ENCODE results near the gene CCDC51. TPM values are rescaled to one million over a fixed set of nuclear protein-coding genes. Genes with fewer than 3 reads are reported as not detected.

CCDC51 gene
- polyA plus RNA-seq, 2 of the 4 experiments (the other 2 are of a cell fraction): 19.8 to 26.7 TPM

DNA sequence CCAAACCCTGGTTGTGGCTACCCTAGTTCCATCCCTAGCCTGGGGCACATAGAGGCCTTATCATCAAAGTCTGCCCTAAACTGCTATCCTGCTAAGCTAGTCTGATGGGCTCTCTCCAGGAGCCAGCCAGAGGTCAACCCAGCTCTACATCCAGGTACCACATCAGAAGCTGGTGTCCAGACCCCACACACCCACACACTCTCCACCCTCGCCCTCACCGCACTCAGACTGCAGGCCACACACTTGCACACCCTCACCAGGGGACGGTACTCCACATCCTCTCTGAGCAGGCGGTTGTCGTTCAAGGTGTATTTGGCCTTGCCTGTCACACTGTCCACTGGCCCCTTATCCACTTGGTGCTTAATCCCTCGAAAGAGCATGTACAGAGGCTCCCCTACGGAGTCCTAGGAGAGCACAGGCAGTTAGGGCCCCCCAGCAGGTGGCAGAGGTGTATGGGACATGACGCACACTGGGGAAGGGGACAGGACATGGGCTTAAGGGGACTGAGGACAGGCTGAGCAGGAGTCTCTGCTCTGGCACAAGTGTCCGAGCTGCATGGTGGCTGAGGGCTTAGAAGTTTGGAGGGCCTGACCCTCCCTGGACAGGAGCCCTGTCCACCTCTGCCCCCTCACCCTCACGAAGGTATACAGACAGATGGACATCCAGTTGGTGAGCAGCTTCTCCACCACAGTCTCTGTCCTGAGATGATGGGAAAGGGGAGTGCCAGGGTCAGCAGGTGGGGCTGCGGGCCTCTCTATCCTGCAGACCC is 28.1 kb downstream of the CCDC51 start:
- ChIA-PET CTCF (interaction anchor here (3.3 to 31.5 kb wide), 2 partner anchors 11 to 20 kb away, joined by 18 to 488 read pairs; partner anchors contain the start of gene PLXNB1), POLR2A (no interaction called here)
- FAIRE-seq (no peak), ATAC-seq (no peak), DNase-seq (ENCODE audit: low read depth in 1 of 2, low spot score in 1 of 2) (no peak)
- Histone ChIP-seq H3K4me3 (no peak overlapping the region), H3K4me1 (no peaks in the 10 kb centered on the region), H3K4me2 (no peak overlapping the region), H3K27ac (no peak overlapping the region), H3K9me3 (no peaks in the 10 kb centered on the region)
- 92% methylated on average over 9 of the region's 11 CpGs for WGBS (ENCODE audit: missing lambda C conversion rate)
- TF ChIP-seq CHD2 (IDR thresholded peaks at IDR 0.05; ENCODE audit: low read length, partially characterized antibody) (no peak), HEYL (CRISPR knock-in tag; IDR thresholded peaks at IDR 0.05) (no peak), CBX8 (IDR thresholded peaks at IDR 0.05) (no peak), PHF8 (IDR thresholded peaks at IDR 0.05; ENCODE audit: borderline replicate concordance, low read depth) (no peak), KDM1A (IDR thresholded peaks at IDR 0.05; ENCODE audit: low read depth) (no peak), MAFK (IDR thresholded peaks at IDR 0.05; ENCODE audit: partially characterized antibody) (no peak), RAD21 (conservative IDR thresholded peaks at IDR 0.05 in 1 of 2, IDR thresholded peaks at IDR 0.05 in 1 of 2) (no peak), RFX5 (IDR thresholded peaks at IDR 0.05) (no peak), ESRRA (IDR thresholded peaks at IDR 0.05; ENCODE audit: borderline replicate concordance, low read length) (no peak), POLR2A (IDR thresholded peaks at IDR 0.05; ENCODE audit: low read length) (no peak), RNF2 (IDR thresholded peaks at IDR 0.05; ENCODE audit: borderline replicate concordance, low read depth) (no peak), TFCP2L1 (CRISPR knock-in tag; IDR thresholded peaks at IDR 0.05) (no peak), ZSCAN20 (CRISPR knock-in tag; IDR thresholded peaks at IDR 0.05) (no peak), JUN (IDR thresholded peaks at IDR 0.05) (no peak), FOSL2 (IDR thresholded peaks at IDR 0.05) (no peak), FOSL2 (CRISPR knock-in tag; IDR thresholded peaks at IDR 0.05) (no peak), NR3C1 (IDR thresholded peaks at IDR 0.05) (no peak), HDAC2 (IDR thresholded peaks at IDR 0.05) (no peak), NFE2L2 (conservative IDR thresholded peaks at IDR 0.05; ENCODE audit: low read length) (no peak)
- TF ChIP-seq, protein P1, sequence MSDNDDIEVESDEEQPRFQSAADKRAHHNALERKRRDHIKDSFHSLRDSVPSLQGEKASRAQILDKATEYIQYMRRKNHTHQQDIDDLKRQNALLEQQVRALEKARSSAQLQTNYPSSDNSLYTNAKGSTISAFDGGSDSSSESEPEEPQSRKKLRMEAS (IDR thresholded peaks at IDR 0.05): no peak
- TF ChIP-seq, protein P2, sequence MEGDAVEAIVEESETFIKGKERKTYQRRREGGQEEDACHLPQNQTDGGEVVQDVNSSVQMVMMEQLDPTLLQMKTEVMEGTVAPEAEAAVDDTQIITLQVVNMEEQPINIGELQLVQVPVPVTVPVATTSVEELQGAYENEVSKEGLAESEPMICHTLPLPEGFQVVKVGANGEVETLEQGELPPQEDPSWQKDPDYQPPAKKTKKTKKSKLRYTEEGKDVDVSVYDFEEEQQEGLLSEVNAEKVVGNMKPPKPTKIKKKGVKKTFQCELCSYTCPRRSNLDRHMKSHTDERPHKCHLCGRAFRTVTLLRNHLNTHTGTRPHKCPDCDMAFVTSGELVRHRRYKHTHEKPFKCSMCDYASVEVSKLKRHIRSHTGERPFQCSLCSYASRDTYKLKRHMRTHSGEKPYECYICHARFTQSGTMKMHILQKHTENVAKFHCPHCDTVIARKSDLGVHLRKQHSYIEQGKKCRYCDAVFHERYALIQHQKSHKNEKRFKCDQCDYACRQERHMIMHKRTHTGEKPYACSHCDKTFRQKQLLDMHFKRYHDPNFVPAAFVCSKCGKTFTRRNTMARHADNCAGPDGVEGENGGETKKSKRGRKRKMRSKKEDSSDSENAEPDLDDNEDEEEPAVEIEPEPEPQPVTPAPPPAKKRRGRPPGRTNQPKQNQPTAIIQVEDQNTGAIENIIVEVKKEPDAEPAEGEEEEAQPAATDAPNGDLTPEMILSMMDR (IDR thresholded peaks at IDR 0.05): no peak

DNA sequence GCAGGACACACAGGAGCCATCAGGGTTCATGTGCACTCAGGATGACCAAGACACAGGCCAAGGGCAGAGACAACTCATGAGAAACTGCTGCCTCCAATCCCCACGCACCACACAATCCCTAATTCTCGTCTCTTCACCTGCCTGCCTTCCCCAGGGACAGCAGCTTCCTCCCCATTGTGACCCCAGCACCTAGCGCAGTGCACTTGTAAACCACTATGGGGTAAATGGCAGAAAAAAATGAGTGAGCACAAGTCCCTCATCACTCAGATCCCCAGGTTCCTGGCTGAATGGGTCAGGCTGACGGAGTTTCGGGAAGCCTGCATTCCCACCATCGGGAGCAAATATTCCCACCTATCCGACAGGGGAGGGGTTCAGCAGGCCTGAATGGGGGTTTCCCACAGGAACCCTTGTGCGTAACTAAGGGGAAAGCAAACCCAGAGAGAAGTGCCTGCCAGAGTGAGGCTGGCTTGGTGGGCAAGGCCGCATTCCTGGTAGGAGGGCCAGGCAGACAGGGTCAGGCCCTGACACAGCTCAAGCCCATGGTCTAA is 28.8 kb downstream of the CCDC51 start:
- no peaks in the 10 kb centered on the region for H3K9me3 ChIP-seq
- H3K4me3 ChIP-seq: no peak overlapping the region
- TF ChIP-seq MYC (IDR thresholded peaks at IDR 0.05; ENCODE audit: borderline replicate concordance, low read length): no peak
- no peak for TF ChIP-seq JUNB (IDR thresholded peaks at IDR 0.05)
- TF ChIP-seq HOXB13 (CRISPR knock-in tag; IDR thresholded peaks at IDR 0.05; ENCODE audit: low read depth): no peak
- no peak for TF ChIP-seq HEYL (CRISPR knock-in tag; IDR thresholded peaks at IDR 0.05)
- no peak for TF ChIP-seq TP53 (CRISPR knock-in tag; IDR thresholded peaks at IDR 0.05)
- no peak for TF ChIP-seq SMC3 (IDR thresholded peaks at IDR 0.05)
- TF ChIP-seq, protein P3, sequence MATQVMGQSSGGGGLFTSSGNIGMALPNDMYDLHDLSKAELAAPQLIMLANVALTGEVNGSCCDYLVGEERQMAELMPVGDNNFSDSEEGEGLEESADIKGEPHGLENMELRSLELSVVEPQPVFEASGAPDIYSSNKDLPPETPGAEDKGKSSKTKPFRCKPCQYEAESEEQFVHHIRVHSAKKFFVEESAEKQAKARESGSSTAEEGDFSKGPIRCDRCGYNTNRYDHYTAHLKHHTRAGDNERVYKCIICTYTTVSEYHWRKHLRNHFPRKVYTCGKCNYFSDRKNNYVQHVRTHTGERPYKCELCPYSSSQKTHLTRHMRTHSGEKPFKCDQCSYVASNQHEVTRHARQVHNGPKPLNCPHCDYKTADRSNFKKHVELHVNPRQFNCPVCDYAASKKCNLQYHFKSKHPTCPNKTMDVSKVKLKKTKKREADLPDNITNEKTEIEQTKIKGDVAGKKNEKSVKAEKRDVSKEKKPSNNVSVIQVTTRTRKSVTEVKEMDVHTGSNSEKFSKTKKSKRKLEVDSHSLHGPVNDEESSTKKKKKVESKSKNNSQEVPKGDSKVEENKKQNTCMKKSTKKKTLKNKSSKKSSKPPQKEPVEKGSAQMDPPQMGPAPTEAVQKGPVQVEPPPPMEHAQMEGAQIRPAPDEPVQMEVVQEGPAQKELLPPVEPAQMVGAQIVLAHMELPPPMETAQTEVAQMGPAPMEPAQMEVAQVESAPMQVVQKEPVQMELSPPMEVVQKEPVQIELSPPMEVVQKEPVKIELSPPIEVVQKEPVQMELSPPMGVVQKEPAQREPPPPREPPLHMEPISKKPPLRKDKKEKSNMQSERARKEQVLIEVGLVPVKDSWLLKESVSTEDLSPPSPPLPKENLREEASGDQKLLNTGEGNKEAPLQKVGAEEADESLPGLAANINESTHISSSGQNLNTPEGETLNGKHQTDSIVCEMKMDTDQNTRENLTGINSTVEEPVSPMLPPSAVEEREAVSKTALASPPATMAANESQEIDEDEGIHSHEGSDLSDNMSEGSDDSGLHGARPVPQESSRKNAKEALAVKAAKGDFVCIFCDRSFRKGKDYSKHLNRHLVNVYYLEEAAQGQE (IDR thresholded peaks at IDR 0.05): no peak
- TF ChIP-seq KDM5A (IDR thresholded peaks at IDR 0.05): no peak
- TF ChIP-seq FOSL2 (IDR thresholded peaks at IDR 0.05): no peak
- TF ChIP-seq FOSL2 (CRISPR knock-in tag; IDR thresholded peaks at IDR 0.05): no peak
- TF ChIP-seq CBX2 (IDR thresholded peaks at IDR 0.05; ENCODE audit: borderline replicate concordance, low read depth): no peak
- TF ChIP-seq KDM1A (IDR thresholded peaks at IDR 0.05; ENCODE audit: low read depth): no peak
- TF ChIP-seq, protein P4, sequence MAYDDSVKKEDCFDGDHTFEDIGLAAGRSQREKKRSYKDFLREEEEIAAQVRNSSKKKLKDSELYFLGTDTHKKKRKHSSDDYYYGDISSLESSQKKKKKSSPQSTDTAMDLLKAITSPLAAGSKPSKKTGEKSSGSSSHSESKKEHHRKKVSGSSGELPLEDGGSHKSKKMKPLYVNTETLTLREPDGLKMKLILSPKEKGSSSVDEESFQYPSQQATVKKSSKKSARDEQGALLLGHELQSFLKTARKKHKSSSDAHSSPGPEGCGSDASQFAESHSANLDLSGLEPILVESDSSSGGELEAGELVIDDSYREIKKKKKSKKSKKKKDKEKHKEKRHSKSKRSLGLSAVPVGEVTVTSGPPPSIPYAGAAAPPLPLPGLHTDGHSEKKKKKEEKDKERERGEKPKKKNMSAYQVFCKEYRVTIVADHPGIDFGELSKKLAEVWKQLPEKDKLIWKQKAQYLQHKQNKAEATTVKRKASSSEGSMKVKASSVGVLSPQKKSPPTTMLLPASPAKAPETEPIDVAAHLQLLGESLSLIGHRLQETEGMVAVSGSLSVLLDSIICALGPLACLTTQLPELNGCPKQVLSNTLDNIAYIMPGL (CRISPR knock-in tag; IDR thresholded peaks at IDR 0.05; ENCODE audit: borderline replicate concordance): no peak
- 98% methylated on average over 9 of the region's 9 CpGs for WGBS (ENCODE audit: missing lambda C conversion rate)
- CTCF ChIA-PET: interaction anchor here (3.3 to 31.5 kb wide), 2 partner anchors 10 to 20 kb away, joined by 18 to 488 read pairs; partner anchors contain the start of gene PLXNB1
- no peaks in the 10 kb centered on the region for H3K4me1 ChIP-seq
- DNase-seq (ENCODE audit: low read depth in 1 of 2, low spot score in 1 of 2) (no peak), FAIRE-seq (no peak), ATAC-seq (no peak)
- H3K4me2 ChIP-seq: no peak overlapping the region
- POLR2A ChIA-PET: no interaction called here
- H3K27ac ChIP-seq: no peak overlapping the region

Data from A549 (cell line).